Omental fat pad (tissue), 4 donors: ENCODE data around the gene FAM216B. TPM values are rescaled to one million over a fixed set of nuclear protein-coding genes. Genes with fewer than 3 reads are reported as not detected.

Source experiments
- ATAC-seq: fragments of 150-250 bp; one replicate; pipeline ENCODE4 v1.9.1; 2016; ENCODE audit warnings: mild to moderate bottlenecking, moderate library complexity; ENCODE audit not compliant: low FRiP score
- DNase-seq: peaks from one replicate; pipeline ENCODE4 v3.0.0-alpha.2; 2019; ENCODE audit warnings: low spot score
- CTCF ChIP-seq, 3 donors: fragments of 450-650 bp; IDR thresholded peaks; one replicate each; pipeline ENCODE4 v1.5.1; 2016 to 2017; ENCODE audit warnings: antibody characterized with exemption in 3 of 3, mild to moderate bottlenecking in 3 of 3, moderate library complexity in 2 of 3
- total RNA-seq, 4 donors: library from RNA; depleted of rRNA; stranded (reverse); fragments of >200 nt; gene quantifications; one replicate each; pipeline ENCODE4 v1.1.0, GENCODE V29; 2016

FAM216B gene
- total RNA-seq, 4 donors from 2014 or later = 0.12 to 1.0 TPM; not detected in 2

- TF ChIP-seq CTCF (IDR thresholded peaks at IDR 0.05) = no peak
- ATAC-seq (no peak), DNase-seq (no peak)
These were observed 34.5 kb upstream of the FAM216B start for GRCh38 chr13:42746866-42747265.

GRCh38 chr13:42747399-42747873 lies 33.9 kb upstream of the FAM216B start:
- ATAC-seq (no peak), DNase-seq (no peak)
- TF ChIP-seq CTCF (IDR thresholded peaks at IDR 0.05) = no peak

DNA sequence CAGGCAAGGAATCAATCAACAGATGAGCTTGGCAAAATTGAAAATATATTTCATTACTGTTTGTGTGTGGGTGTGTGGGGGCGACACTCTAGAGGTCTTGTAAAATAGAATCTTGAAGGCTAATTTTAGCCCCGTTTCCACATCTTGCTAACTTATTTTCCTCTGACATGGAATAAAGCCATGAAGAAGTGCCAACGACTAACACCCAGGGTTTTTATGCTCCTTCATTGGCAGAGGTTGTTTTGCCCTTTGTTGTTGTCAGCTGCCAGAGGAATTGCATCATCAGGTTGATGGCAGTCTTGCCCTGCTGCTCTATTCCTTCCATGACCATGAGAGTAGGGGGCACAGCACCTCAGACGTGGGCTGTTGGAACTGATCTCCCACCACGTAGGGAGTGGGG lies 30.6 kb upstream of the FAM216B start:
- no peak for TF ChIP-seq CTCF (IDR thresholded peaks at IDR 0.05)
- no peak for ATAC-seq
- no peak for DNase-seq

- ATAC-seq (no peak), DNase-seq (no peak)
- TF ChIP-seq CTCF (IDR thresholded peaks at IDR 0.05) = no peak
These were observed 29.7 kb upstream of the FAM216B start for GRCh38 chr13:42751693-42752092.

- ATAC-seq (no peak), DNase-seq (no peak)
- no peak for TF ChIP-seq CTCF (IDR thresholded peaks at IDR 0.05)
These were observed 28.7 kb upstream of the FAM216B start for GRCh38 chr13:42752731-42753130.

DNA sequence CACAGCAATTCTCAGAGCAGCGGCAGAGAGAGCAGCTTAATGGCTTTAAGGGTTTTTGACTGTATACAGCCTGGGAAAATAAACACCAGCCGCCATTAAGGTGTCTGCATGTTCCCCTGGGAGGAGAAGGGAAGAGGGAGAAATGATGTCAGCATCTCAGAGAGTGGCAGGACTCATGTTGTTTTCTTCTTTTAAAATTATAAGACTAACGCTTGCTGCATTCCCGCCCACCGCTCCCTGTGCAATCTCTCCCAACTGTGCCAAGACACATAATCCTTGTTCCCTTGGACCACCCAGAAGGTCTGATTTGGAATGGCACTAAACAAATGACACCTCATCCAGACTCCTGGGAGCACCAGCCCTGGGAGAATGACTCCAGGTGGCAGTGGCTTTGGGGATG lies 27.7 kb upstream of the FAM216B start:
- TF ChIP-seq CTCF (IDR thresholded peaks at IDR 0.05) = no peak
- ATAC-seq = no peak
- no peak for DNase-seq

- no peak for DNase-seq
- no peak for ATAC-seq
- TF ChIP-seq CTCF (IDR thresholded peaks at IDR 0.05) = no peak
These were observed 26.4 kb upstream of the FAM216B start for GRCh38 chr13:42754801-42755510.
